ENCODE data around the gene TRNP1.
A peak's percentile ranks its signal among the peaks of the same experiment; 100 is the strongest.
"Not testable (repeated sequence)": the region's sequence is repeated elsewhere in the genome, so short reads cannot be mapped to it uniquely, and the experiment has no call there.

The TRNP1 gene

GRCh38 chr1:26993237-26994019 lies at the start of gene TRNP1:
TSS of gene TRNP1 (plus strand) at chr1:26993692. CDS start at chr1:26993787, 95 bp downstream.
- no peak within 1 kb of the TSS for H3K27ac Mint-ChIP-seq
- peaks cover 40% of the 10 kb centered on the region for H3K4me1 Mint-ChIP-seq (ENCODE audit: low read depth)
- no peaks in the 10 kb centered on the region for H3K36me3 Mint-ChIP-seq (ENCODE audit: low read depth)
- intact Hi-C loops (cut with micrococcal nuclease) = no loop called here
- H3K27me3 Mint-ChIP-seq = peaks cover 69% of the 10 kb centered on the region
- H3K9me3 Mint-ChIP-seq = no peaks in the 10 kb centered on the region
- H3K4me3 Mint-ChIP-seq = peak within 1 kb of the TSS; percentile 62

GRCh38 chr1:26945138-26945537 lies 48.4 kb upstream of the TRNP1 start:
- intact Hi-C loops (cut with micrococcal nuclease) = no loop called here
- no peaks in the 10 kb centered on the region for H3K27me3 Mint-ChIP-seq
- no peak overlapping the region for H3K27ac Mint-ChIP-seq
- H3K9me3 Mint-ChIP-seq = no peaks in the 10 kb centered on the region
- H3K4me3 Mint-ChIP-seq = no peak overlapping the region
- peaks cover 9% of the 10 kb centered on the region for H3K4me1 Mint-ChIP-seq (ENCODE audit: low read depth)
- H3K36me3 Mint-ChIP-seq (ENCODE audit: low read depth) = peaks cover 67% of the 10 kb centered on the region

- Mint-ChIP-seq H3K27me3 (peaks cover 1% of the 10 kb centered on the region), H3K4me1 (ENCODE audit: low read depth) (peaks cover 11% of the 10 kb centered on the region), H3K27ac (no peak overlapping the region), H3K4me3 (no peak overlapping the region), H3K36me3 (ENCODE audit: low read depth) (peaks cover 67% of the 10 kb centered on the region), H3K9me3 (no peaks in the 10 kb centered on the region)
- intact Hi-C loops (cut with micrococcal nuclease) = no loop called here
Measured at GRCh38 chr1:26945728-26946127, 47.8 kb upstream of the TRNP1 start.

GRCh38 chr1:26946270-26946669 lies 47.2 kb upstream of the TRNP1 start:
- Mint-ChIP-seq H3K9me3 (no peaks in the 10 kb centered on the region), H3K27ac (no peak overlapping the region), H3K27me3 (peaks cover 3% of the 10 kb centered on the region), H3K36me3 (ENCODE audit: low read depth) (peaks cover 63% of the 10 kb centered on the region), H3K4me3 (no peak overlapping the region), H3K4me1 (ENCODE audit: low read depth) (peaks cover 13% of the 10 kb centered on the region)
- intact Hi-C loops (cut with micrococcal nuclease) = no loop called here

GRCh38 chr1:26948725-26949057 lies 44.8 kb upstream of the TRNP1 start:
- H3K9me3 Mint-ChIP-seq; H3K27me3 Mint-ChIP-seq; intact Hi-C loops (cut with micrococcal nuclease); H3K4me3 Mint-ChIP-seq; H3K27ac Mint-ChIP-seq: not testable (repeated sequence)
- Mint-ChIP-seq H3K36me3 (ENCODE audit: low read depth) (peaks cover 38% of the 10 kb centered on the region), H3K4me1 (ENCODE audit: low read depth) (peaks cover 13% of the 10 kb centered on the region)

- intact Hi-C loops (cut with micrococcal nuclease) = no loop called here
- H3K9me3 Mint-ChIP-seq = no peaks in the 10 kb centered on the region
- H3K27me3 Mint-ChIP-seq = peaks cover 3% of the 10 kb centered on the region
- no peak overlapping the region for H3K27ac Mint-ChIP-seq
- no peak overlapping the region for H3K4me3 Mint-ChIP-seq
- H3K36me3 Mint-ChIP-seq (ENCODE audit: low read depth) = peaks cover 31% of the 10 kb centered on the region
- peaks cover 13% of the 10 kb centered on the region for H3K4me1 Mint-ChIP-seq (ENCODE audit: low read depth)
Measured at GRCh38 chr1:26949266-26949925, 44.1 kb upstream of the TRNP1 start.

GRCh38 chr1:26949926-26950319 lies 43.6 kb upstream of the TRNP1 start:
- H3K27ac Mint-ChIP-seq = no peak overlapping the region

GRCh38 chr1:26950602-26951001 lies 42.9 kb upstream of the TRNP1 start:
- intact Hi-C loops (cut with micrococcal nuclease) = no loop called here
- H3K9me3 Mint-ChIP-seq = no peaks in the 10 kb centered on the region
- H3K4me3 Mint-ChIP-seq = no peak overlapping the region
- peaks cover 19% of the 10 kb centered on the region for H3K36me3 Mint-ChIP-seq (ENCODE audit: low read depth)
- peaks cover 13% of the 10 kb centered on the region for H3K4me1 Mint-ChIP-seq (ENCODE audit: low read depth)
- H3K27ac Mint-ChIP-seq = no peak overlapping the region
- H3K27me3 Mint-ChIP-seq = peaks cover 10% of the 10 kb centered on the region

More at GRCh38 chr1:26949926-26950319, 43.6 kb upstream of the TRNP1 start:
- Mint-ChIP-seq H3K4me1 (ENCODE audit: low read depth) (peaks cover 13% of the 10 kb centered on the region), H3K4me3 (no peak overlapping the region), H3K36me3 (ENCODE audit: low read depth) (peaks cover 26% of the 10 kb centered on the region), H3K9me3 (no peaks in the 10 kb centered on the region), H3K27me3 (peaks cover 4% of the 10 kb centered on the region)
- intact Hi-C loops (cut with micrococcal nuclease) = no loop called here

- H3K36me3 Mint-ChIP-seq (ENCODE audit: low read depth) = peaks cover 13% of the 10 kb centered on the region
- H3K9me3 Mint-ChIP-seq = peaks cover 3% of the 10 kb centered on the region
- no peak overlapping the region for H3K27ac Mint-ChIP-seq
- peaks cover 16% of the 10 kb centered on the region for H3K27me3 Mint-ChIP-seq
- intact Hi-C loops (cut with micrococcal nuclease) = no loop called here
- H3K4me1 Mint-ChIP-seq (ENCODE audit: low read depth) = peaks cover 13% of the 10 kb centered on the region
- H3K4me3 Mint-ChIP-seq = no peak overlapping the region
Measured at GRCh38 chr1:26951216-26951615, 42.3 kb upstream of the TRNP1 start.

GRCh38 chr1:26951821-26952497 lies 41.5 kb upstream of the TRNP1 start:
- intact Hi-C loops (cut with micrococcal nuclease) = no loop called here
- Mint-ChIP-seq H3K4me3 (no peak overlapping the region), H3K27me3 (peaks cover 22% of the 10 kb centered on the region), H3K9me3 (peaks cover 7% of the 10 kb centered on the region), H3K36me3 (ENCODE audit: low read depth) (peaks cover 6% of the 10 kb centered on the region), H3K27ac (no peak overlapping the region), H3K4me1 (ENCODE audit: low read depth) (peaks cover 13% of the 10 kb centered on the region)

- Mint-ChIP-seq H3K27ac (no peak overlapping the region), H3K4me3 (no peak overlapping the region), H3K36me3 (ENCODE audit: low read depth) (no peaks in the 10 kb centered on the region), H3K27me3 (peaks cover 32% of the 10 kb centered on the region), H3K9me3 (peaks cover 7% of the 10 kb centered on the region), H3K4me1 (ENCODE audit: low read depth) (peaks cover 13% of the 10 kb centered on the region)
- intact Hi-C loops (cut with micrococcal nuclease) = no loop called here
Measured at GRCh38 chr1:26953374-26953773, 40.1 kb upstream of the TRNP1 start.

GRCh38 chr1:26956321-26956720 lies 37.2 kb upstream of the TRNP1 start:
- peaks cover 57% of the 10 kb centered on the region for H3K27me3 Mint-ChIP-seq
- intact Hi-C loops (cut with micrococcal nuclease) = no loop called here
- peaks cover 7% of the 10 kb centered on the region for H3K9me3 Mint-ChIP-seq

GRCh38 chr1:26957306-26957705 lies 36.2 kb upstream of the TRNP1 start:
- peaks cover 12% of the 10 kb centered on the region for H3K4me1 Mint-ChIP-seq (ENCODE audit: low read depth)
- H3K27ac Mint-ChIP-seq = no peak overlapping the region
- H3K27me3 Mint-ChIP-seq = peaks cover 67% of the 10 kb centered on the region
- no peaks in the 10 kb centered on the region for H3K36me3 Mint-ChIP-seq (ENCODE audit: low read depth)
- intact Hi-C loops (cut with micrococcal nuclease) = no loop called here
- H3K4me3 Mint-ChIP-seq = no peak overlapping the region
- peaks cover 7% of the 10 kb centered on the region for H3K9me3 Mint-ChIP-seq

More at GRCh38 chr1:26956321-26956720, 37.2 kb upstream of the TRNP1 start:
- peaks cover 12% of the 10 kb centered on the region for H3K4me1 Mint-ChIP-seq (ENCODE audit: low read depth)
- H3K36me3 Mint-ChIP-seq (ENCODE audit: low read depth) = no peaks in the 10 kb centered on the region
- no peak overlapping the region for H3K27ac Mint-ChIP-seq
- H3K4me3 Mint-ChIP-seq = no peak overlapping the region

- intact Hi-C loops (cut with micrococcal nuclease) = no loop called here
- no peak overlapping the region for H3K27ac Mint-ChIP-seq
- H3K4me3 Mint-ChIP-seq = peak overlapping the region; percentile 55
Measured at GRCh38 chr1:26959270-26959669, 34.2 kb upstream of the TRNP1 start.

More at GRCh38 chr1:26959270-26959669, 34.2 kb upstream of the TRNP1 start:
- no peaks in the 10 kb centered on the region for H3K36me3 Mint-ChIP-seq (ENCODE audit: low read depth)
- peaks cover 7% of the 10 kb centered on the region for H3K9me3 Mint-ChIP-seq
- peaks cover 12% of the 10 kb centered on the region for H3K4me1 Mint-ChIP-seq (ENCODE audit: low read depth)
- peaks cover 73% of the 10 kb centered on the region for H3K27me3 Mint-ChIP-seq

Data from dendritic cell treated with granulocyte-macrophage colony-stimulating factor and Interleukin-4, amounts not matched to agents 40 ng/mL and 50 ng/mL, for 4 days (primary cell).